Activated naive CD8-positive, alpha-beta T cell treated with anti-CD3 and anti-CD28 coated beads, Interleukin-2, amount 50 U/mL, for 16 hours (primary cell): ENCODE results near the gene NDUFS8.

ENCODE experiments used
- DNase-seq: peaks from one replicate; pipeline ENCODE4 v3.0.0-alpha.2; 2020; ENCODE audit warnings: low read depth, low spot score

Gene NDUFS8

DNA sequence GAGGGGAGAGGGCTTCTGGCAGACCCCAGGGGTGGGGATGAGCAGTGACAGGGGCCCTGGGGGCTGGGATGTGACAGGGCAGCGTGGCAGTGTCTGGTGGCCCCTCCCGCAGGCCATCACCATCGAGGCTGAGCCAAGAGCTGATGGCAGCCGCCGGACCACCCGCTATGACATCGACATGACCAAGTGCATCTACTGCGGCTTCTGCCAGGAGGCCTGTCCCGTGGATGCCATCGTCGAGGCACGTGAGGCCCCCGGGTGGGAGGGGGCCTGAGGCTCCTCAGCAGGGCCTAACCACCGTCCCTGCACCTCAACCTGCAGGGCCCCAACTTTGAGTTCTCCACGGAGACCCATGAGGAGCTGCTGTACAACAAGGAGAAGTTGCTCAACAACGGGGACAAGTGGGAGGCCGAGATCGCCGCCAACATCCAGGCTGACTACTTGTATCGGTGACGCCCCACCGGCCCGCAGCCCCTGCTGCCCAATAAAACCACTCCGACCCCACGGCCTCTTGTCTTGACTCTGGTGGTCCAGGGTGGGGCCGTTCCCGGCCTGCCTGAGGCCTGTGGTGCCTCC, 5.7 kb downstream of the NDUFS8 start:
- DNase-seq, result no peak

DNA sequence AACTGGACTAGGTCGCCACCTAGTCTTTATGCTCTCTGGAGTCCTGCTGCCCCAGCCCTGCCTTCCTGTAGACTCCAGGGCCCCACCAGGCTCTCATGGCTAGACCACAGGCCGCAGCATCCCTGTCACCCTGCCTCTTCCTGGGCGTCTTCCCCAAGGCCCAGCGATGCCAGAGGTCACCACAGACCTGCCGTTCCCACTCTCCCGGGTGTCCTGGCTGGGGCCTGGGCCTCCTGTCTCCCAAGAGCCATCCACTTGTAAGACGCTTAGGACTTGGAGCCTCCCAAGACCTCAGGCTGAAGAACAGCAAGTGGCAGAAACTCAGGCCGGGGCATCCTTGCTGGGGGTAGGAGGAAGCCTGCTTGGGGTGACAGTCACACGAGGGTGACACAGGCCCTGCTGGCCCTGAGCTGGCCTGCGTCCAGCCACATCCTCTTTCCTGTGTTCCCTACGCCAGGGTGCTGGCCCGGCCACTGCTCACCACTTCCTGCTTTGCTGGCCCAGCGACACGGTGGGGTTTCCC, 6.3 kb downstream of the NDUFS8 start:
- DNase-seq, result no peak

DNA sequence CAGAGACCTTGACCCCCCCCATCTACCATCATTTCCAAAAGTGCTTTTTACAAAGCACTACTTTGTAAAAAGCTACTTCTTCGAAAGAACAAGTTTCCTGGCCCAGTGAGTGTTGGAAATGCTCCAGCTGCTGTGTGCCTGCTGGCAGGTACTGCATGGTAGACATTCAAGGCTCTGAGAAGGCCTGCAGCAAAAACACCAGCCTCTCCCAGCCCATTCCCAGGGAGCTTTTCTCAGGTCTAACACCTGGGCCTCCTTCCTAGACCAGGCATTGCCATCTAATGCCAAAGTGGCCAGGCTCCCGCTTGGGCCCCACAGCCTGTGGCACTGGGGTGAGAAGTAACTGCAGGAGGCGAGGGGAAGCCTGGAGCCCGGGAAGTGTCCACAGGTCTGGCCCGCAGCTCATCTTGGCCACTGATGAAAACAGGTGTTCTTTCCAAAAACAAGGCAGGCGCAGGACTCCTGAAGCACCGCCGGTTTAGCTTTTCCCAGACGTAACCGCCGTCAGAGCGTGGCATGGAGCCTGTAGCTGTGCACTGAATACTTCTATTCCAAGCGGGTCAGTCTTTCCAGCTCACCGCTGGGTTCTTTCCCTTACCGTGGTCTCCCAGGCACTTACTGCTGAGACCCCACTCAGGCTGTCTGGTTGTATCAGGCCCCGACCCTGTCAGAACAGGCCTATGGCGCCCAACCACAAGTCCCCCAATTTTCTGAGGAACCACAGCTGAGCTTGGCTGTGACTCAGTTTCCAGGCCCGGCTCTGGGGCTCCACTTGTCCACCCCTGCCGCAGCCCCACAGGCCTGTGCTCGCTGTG, 7.1 kb downstream of the NDUFS8 start:
- no peak for DNase-seq

DNA sequence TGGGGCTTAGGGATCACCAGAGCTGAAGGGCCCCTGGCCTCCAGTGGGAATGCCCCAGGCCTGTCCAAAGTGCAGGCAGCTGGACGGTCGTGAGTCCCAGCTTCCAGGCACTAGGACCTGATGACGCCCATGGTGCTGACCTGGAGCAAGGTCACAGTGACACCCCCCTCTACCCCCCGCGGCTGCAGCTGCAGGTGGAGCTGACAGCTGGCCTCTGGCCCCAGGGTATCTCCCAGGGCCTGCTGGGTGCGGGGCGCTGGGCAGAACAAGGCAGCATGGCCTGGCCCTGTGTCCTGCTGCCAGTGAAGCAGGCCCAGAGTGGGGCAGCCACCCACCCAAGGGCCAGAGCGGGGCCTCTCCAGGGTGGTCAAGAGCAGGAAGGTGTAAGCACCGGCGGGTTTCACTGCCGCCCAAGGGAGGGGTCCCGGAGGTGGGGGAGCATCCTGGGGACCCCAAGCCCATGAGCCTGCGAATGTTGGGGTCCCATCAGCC, 7.8 kb downstream of the NDUFS8 start:
- DNase-seq, result no peak

DNA sequence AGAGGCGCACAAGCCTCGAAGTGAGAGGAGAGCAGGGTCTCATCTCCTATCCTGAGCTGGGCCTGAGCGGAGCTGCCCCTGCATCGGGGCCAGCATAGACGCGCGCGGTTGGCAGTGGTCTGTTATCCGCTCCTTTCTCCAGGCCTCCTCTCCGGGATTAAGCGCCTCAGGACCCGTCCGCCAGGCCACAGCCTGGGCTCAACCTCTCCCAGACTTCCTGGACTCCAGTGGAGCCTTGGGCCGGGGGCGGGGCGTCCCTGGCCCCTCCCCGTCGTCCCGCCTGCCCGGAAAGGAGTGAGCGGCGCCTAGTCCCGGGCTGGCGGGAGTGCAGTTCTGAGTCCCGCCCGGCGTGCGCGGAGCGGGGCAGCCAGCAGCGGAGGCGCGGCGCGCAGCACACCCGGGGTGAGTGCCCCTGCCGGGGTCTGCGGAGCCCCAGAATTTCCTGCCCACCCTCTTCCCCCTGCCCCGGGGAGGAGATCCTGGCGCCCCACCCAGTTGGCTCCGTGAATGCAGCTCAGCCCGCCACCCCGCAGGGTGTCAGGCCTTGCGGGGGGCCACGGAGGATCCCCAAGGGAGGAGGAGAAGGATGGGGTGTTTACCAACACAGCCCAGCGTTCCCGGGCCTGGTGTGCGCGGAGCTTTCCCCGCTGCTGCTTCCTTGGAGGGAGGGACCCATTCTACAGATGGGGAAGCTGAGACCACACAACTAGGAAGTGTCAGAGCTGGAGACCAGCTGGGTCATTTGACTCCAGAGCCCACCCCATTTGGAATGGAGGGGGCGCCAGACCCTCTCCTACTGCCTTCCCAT, 8.4 kb downstream of the NDUFS8 start, which contains the start of gene TCIRG1:
TSS of gene TCIRG1 (plus strand) at position 308 of the 808 bp plus-strand sequence. CDS start 2,247 bp downstream, outside the sequence.
- DNase-seq, result peak; percentile 15

DNA sequence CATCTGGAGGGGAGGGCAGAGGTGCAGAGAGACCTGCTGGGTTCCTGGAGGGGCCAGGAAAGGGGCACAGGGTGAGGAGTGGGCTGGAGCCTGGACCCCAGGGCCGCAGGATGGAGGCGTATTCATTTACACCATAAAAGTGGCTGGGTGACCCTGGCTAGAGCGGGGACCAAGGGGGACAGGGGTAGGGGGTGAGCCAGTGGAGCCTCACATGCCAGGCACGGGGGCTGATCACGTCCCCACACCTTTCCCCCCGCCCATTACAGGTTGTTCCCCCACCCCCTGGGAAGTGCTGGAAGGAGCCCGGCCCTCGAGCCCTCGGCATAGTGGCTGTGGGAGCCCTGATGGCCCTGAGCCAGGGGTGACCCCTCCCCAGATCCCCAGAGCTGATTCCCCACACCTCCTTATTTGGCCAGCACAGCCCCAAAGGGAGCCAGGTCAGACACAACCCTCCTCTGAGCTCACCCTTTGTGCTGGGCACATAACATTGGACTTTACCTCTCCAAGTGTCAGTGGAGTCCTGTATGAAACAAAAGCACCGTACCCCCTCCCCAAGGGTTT, 9.1 kb downstream of the NDUFS8 start:
- DNase-seq, result no peak

DNA sequence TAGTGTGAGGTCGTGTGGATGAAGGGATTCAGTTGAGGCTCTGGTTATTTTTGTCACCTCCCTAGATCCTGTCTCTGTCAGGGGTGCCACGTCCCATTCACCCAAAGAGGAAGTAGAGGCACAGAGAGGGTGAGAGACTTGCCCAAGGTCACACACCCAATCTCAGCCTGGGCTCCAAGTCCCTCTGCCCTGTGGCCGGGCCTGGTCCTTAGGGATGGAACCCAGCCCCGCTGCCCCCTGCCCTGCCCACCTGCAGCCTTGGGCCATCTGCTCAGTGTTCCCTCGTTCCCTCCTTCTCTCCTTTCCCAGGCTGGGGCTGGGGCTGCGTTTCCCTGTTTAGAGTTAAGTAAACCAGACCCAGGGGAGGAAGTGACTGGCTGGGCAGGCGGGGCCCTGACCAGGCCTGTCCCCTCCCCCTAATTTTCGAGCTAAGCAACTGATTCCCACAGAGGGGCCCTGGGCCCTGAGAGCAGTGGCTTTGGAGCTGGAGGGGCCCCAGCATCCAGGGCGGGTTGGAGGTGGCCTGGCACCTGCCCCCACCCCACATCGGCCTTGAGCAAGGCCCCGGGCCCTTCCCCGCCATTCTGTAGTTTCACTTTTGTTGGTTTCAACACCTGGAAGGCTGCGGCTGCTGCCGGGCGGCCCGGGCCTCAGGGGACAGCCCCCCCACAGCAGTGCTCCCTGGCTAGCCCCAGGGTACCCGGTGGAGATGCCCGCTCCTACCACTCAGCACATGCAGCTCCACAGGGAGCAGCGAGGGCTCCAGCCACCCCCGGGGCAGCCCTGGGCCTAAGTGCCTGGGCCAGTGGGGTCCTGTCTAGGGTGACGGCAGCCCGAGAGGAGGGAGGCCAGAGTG, 9.8 kb downstream of the NDUFS8 start:
- DNase-seq, result no peak

DNA sequence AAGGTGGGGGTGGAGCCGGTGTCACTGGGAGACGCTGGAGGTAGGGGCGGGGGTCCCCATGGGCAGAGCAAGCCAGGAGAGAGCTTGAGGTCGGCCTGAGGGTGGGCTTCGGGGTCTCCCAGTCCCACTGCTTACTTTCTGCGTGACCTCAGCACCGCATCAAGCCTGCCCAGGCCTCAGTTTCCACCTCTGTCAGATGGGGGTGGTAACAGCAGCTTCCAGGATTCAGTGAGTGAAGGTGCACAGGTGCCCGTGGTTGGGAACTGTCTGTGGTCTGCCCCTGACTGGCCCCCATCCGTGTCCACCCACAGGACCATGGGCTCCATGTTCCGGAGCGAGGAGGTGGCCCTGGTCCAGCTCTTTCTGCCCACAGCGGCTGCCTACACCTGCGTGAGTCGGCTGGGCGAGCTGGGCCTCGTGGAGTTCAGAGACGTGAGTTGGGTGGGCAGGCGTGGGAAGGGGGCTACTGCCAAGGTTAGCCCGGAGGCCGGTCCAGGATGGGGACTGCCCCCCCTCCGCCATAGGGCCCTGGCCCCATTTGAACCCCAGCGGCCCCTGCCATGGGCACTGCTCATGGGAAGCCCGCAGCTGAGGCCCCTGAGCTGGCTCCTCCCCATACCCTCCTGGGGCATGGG, 10.6 kb downstream of the NDUFS8 start:
- DNase-seq, result no peak

DNA sequence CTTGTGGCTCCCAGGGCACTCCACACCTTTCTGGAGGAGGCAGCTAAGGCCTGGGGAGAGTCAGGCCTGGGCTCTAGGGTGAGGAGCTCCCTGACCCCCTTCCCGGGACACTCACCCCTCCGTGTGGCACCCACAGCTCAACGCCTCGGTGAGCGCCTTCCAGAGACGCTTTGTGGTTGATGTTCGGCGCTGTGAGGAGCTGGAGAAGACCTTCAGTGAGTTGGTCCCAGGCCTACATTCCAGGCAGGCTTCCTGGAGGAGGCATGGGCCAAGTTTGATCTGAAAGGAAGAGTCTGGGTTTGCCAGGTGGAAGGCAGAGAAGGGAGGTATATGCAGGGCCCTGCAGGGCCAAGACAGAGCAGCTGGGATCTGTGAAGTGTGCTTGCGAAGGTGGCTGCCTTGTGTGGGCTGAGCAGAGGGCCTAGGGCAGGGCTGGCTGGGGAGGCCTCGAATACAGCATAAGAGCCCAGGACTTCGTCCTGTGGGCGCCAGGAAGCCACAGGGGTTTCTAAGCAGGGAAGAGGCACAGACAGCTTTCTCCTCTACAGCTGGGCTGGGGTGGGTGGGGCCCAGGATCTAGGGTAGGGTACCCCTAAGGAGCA, 11.2 kb downstream of the NDUFS8 start:
- DNase-seq, result no peak

DNA sequence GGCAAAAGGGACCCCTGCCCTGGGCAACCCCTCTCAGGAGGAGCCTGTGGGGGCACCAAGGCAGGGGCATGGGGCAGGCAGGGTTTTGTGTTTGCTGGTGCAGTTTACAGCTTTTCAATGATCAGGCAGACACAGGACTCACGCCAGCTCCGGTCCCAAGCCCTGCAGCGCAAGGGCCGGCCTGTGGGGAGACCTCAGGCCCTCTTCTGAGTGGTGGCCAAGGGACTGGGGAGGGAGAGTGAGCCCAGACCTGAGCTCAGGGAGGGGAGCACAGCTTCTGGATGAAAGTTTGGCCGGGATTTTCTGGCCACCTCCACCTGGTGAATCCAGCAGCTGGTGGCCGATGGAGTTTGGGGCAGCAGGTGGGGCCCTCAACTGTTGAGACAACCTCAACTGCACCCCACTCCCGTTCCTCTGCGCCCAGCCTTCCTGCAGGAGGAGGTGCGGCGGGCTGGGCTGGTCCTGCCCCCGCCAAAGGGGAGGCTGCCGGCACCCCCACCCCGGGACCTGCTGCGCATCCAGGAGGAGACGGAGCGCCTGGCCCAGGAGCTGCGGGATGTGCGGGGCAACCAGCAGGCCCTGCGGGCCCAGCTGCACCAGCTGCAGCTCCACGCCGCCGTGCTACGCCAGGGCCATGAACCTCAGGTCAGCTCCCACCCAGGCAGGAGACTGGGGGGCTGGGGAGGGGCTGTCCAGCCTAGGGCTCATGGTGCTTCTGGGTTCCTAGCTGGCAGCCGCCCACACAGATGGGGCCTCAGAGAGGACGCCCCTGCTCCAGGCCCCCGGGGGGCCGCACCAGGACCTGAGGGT, 11.9 kb downstream of the NDUFS8 start:
- DNase-seq, result no peak

DNA sequence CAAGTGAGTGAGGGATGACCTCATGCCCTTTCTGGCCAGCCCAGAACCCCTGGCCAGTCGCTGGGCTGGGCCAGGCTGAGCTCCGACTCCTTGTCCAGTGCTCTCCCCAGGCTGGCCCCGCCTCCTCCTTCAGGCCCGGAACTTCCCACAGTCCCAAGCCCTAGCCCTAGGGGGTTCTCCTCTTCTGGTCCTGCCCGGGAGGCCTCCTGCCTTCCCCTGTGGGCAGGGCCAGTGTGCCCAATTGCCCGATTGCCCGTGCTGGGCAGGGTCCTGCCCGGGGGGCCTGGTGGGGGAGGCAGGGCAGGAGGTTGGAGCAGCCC, 12.5 kb downstream of the NDUFS8 start:
- DNase-seq, result no peak

DNA sequence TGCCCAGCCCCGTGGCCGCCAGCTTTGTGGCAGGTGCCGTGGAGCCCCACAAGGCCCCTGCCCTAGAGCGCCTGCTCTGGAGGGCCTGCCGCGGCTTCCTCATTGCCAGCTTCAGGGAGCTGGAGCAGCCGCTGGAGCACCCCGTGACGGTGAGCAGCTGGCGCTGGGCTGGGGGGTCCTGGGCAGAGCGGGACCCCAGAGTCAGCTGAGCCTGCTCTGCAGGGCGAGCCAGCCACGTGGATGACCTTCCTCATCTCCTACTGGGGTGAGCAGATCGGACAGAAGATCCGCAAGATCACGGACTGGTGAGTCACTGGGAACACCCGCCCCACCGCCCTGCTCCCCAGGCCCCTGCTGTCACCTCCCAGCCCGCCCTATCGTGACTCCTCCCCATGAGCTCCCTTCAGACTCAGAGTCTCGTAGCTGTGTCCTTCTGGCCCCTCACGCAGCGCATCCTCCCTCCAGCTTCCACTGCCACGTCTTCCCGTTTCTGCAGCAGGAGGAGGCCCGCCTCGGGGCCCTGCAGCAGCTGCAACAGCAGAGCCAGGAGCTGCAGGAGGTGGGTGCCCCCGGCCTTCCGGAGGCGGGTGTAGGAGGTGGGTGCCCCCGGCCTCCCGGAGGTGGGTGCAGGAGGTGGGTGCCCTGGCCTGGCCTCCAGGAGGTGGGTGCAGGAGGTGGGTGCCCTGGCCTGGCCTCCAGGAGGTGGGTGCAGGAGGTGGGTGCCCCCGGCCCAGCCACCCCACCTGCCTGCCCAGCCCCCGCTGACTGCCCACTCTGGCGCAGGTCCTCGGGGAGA, 13.1 kb downstream of the NDUFS8 start:
- no peak for DNase-seq

DNA sequence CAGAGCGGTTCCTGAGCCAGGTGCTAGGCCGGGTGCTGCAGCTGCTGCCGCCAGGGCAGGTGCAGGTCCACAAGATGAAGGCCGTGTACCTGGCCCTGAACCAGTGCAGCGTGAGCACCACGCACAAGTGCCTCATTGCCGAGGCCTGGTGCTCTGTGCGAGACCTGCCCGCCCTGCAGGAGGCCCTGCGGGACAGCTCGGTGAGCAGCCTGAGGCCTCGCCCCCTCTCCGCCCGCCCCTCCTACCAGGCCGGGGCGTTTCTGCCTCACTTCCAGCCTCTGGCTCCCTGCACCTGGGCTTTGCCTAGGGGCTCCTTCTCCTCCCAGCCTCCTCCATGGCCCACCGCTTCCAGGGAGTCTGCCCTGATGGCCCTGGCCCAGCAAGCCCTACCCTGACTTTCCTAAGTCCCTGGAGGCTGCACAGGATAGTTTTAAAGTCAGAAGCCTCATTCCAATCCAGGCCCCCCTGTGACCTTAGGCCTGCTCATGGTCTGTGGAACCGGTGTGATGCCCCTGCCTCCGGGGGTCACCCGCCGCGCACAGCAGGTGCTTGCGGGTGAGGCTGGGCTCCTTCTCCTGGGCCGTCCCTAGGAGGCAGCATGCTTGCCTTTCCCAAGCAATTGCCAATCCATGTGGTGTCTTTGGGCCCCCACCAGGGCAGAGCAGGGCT, 13.8 kb downstream of the NDUFS8 start:
- DNase-seq, result no peak

DNA sequence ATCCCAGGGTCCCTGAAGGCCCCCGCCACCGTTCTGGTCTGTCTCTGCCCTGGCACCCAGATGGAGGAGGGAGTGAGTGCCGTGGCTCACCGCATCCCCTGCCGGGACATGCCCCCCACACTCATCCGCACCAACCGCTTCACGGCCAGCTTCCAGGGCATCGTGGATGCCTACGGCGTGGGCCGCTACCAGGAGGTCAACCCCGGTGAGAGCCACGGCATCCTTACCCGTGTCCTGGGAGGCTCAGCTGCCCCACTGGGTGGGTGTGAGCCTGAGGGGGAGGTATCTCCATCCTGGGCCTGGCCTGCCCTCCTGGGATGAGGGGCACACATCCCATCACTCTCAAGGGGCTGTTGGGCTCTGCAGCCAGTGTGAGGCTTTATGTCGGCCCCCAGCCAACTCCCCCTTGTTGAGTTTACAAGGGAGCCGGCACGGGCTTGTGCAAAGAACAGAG, 14.4 kb downstream of the NDUFS8 start:
- DNase-seq, result no peak

DNA sequence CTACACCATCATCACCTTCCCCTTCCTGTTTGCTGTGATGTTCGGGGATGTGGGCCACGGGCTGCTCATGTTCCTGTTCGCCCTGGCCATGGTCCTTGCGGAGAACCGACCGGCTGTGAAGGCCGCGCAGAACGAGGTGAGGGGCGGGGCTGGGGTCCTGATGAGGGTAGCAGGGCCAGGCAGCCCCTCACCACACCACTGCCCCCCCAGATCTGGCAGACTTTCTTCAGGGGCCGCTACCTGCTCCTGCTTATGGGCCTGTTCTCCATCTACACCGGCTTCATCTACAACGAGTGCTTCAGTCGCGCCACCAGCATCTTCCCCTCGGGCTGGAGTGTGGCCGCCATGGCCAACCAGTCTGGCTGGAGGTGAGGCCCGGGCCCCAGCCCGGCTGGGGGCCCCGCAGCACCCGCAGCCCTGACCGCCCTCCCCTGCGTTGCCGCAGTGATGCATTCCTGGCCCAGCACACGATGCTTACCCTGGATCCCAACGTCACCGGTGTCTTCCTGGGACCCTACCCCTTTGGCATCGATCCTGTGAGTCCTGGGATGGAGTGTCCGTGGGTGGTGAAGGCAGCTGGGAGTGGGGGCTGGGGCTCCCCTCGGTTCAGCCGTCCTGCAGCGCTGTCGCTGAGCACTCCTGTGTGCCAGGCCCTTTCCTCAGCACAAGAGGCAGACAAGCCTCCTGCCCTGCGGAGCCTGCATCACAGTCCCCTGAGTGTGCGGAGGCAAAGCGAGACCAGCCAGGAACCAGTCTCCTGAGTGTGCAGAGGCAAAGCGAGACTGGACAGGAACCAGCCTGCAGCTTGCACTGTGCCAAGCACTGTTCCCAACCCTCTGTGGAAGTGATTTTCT, 17.2 kb downstream of the NDUFS8 start:
- DNase-seq, result no peak

DNA sequence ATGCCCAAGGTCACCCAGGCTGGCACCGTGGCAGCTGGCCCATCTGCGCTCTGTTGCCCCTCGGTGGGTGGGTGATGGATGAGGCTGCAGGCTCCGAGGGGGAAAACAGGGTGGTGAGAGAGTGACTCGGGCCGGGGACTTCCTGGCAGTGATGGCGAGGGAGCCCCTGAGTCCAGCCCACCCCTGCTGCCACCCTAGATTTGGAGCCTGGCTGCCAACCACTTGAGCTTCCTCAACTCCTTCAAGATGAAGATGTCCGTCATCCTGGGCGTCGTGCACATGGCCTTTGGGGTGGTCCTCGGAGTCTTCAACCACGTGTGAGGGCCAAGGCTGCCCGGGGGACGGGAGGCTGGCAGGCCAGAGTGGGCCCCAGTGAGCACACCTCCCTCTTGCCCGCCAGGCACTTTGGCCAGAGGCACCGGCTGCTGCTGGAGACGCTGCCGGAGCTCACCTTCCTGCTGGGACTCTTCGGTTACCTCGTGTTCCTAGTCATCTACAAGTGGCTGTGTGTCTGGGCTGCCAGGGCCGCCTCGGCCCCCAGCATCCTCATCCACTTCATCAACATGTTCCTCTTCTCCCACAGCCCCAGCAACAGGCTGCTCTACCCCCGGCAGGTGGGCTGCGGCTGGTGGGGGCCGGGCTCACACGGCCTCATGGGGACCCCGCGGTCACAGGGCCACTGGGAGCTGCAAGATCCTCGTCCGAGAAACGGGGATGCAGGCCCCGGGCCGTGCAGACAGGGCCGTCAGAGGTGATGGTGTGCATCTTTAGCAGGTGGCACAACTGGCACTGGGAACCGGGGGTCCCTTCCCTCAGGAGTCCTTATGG, 18.4 kb downstream of the NDUFS8 start:
- DNase-seq, result no peak
